Measurements from ENCODE around the gene TMEM132A.

DNA sequence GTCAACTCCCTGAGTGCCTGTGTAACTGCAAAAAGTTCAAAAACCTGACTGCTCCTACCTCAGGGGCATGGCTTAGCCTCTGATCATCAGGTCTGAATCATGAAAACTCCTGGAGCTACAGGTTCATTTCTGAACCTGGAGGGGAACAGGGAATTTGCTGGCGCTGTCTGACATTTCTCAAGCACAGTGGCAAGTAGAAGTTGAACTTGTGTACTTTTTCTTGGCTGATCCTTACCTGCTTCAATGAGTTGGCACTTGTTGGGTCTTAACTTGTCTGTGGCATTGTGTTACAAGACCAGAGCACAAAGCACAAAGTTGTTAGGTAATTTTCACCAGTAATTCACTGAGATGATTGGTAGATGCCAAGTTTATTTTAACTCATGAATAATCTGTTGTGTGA lies 7.0 kb upstream of the TMEM132A start:
- TF ChIP-seq POLR2A (IDR thresholded peaks at IDR 0.05; ENCODE audit: low read depth, low read length): no peak
- TF ChIP-seq POLR2AphosphoS5 (IDR thresholded peaks at IDR 0.05; ENCODE audit: low read depth, low read length): no peak
- TF ChIP-seq PAX5 (IDR thresholded peaks at IDR 0.05; ENCODE audit: insufficient read depth, low read length, severe bottlenecking): no peak
- TF ChIP-seq TAF1 (IDR thresholded peaks at IDR 0.05; ENCODE audit: low read depth, low read length): no peak
- no peak for TF ChIP-seq SPI1 (IDR thresholded peaks at IDR 0.05; ENCODE audit: low read depth, low read length)
- no peak for TF ChIP-seq POU2F2 (IDR thresholded peaks at IDR 0.05; ENCODE audit: low read depth, low read length)

Measured in GM12891 (cell line).